Measurements from ENCODE around the gene SRSF4.

The SRSF4 gene

DNA sequence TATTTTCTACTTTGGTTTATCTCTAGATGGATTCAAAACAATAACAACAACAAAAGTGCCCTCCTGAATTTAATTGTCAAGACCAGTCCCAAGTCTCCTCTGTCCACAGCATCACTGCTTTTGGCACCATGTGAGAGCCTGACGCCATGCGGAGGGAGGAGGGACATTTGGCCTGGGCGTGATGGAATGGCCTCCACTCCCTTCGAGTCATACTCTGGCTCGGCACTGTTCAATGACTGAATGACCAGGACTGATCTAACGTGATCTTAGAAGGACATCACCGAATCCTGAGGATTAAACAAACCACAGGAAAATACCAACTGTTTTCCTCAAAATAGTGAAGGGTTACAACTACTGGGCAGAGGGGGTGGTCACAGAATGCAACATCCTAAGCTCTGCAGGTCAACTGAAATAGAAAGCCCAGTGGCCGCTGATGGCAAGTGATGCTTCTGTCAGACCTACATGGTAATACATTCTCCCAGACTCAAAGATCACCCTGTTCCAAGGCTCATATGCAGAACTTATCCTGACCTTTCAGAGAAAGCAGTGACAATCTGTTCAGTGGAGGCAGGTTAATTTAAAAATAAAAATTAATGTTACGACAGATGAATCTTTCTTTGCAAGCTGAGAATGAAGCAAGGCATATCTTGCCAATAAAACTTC lies 19.1 kb downstream of the SRSF4 start:
- TF ChIP-seq GATA2 (IDR thresholded peaks at IDR 0.05; ENCODE audit: low read depth, low read length) (no peak), GATA3 (IDR thresholded peaks at IDR 0.05; ENCODE audit: low read depth, low read length) (no peak)

- TF ChIP-seq GATA2 (IDR thresholded peaks at IDR 0.05; ENCODE audit: low read depth, low read length) = no peak
Observed at GRCh38 chr1:29162025-29162424, 19.7 kb downstream of the SRSF4 start.

DNA sequence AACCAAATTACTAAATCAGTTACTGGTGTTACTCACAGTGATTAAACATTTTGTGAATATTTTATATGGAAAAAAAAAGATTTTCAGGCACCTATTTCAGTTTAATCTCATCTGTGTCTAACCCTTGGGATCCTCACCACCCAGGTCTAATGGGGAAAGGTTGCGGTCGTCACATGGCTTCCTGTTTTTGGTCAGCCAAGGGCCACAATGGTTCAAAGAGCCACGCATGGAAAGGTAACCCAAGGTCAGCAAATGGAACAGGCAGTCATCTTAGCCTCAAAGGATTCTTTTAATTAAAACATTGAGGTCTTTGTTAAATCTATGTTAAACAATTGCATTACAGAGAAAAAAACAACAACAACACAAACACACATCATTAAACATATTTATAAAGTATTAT lies 21.9 kb downstream of the SRSF4 start:
- TF ChIP-seq GATA2 (IDR thresholded peaks at IDR 0.05; ENCODE audit: low read depth, low read length) = no peak
- no peak for TF ChIP-seq GATA3 (IDR thresholded peaks at IDR 0.05; ENCODE audit: low read depth, low read length)

GRCh38 chr1:29157269-29157601 lies 24.5 kb downstream of the SRSF4 start:
- TF ChIP-seq GATA2 (IDR thresholded peaks at IDR 0.05; ENCODE audit: low read depth, low read length) (no peak), GATA3 (IDR thresholded peaks at IDR 0.05; ENCODE audit: low read depth, low read length) (no peak)

GRCh38 chr1:29156543-29157268 lies 25.0 kb downstream of the SRSF4 start:
- TF ChIP-seq GATA3 (IDR thresholded peaks at IDR 0.05; ENCODE audit: low read depth, low read length) (no peak), GATA2 (IDR thresholded peaks at IDR 0.05; ENCODE audit: low read depth, low read length) (no peak)

DNA sequence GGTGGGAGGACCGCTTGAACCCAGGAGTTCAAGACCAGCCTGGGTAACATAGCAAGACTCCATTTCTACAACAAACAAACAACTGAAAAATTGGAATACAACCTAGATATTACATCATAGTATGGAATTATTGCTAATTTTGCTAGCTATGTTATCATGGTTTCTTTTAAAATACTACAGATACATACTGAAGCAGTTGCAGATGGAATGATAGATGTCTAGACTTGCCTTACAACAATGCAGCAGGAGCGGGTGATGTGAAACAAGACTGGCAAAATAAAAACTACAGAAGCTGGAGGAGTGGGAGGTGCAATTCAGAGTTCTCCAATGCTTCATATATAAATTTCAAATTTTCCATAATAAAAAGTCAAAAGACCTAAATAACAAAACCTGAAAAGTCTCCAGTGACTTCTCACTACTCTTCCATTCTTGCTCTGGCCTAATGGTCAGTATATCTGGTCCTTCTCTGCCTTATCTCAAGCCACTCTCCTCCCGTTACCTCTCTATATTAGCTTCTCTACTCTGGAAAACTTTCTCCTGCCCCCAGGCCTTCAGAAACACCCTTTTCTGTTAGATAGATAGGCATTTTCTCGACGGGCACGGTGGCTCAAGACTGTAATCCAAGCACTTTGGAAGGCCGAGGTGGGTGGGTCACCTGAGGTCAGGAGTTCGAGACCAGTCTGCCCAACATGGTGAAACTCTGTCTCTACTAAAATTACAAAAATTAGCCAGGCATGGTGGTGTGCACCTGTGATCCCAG lies 29.5 kb downstream of the SRSF4 start:
- TF ChIP-seq GATA3 (IDR thresholded peaks at IDR 0.05; ENCODE audit: low read depth, low read length) (no peak), GATA2 (IDR thresholded peaks at IDR 0.05; ENCODE audit: low read depth, low read length) (no peak)

- TF ChIP-seq GATA2 (IDR thresholded peaks at IDR 0.05; ENCODE audit: low read depth, low read length) (no peak), GATA3 (IDR thresholded peaks at IDR 0.05; ENCODE audit: low read depth, low read length) (no peak)
Observed at GRCh38 chr1:29148656-29149491, 32.8 kb downstream of the SRSF4 start.

DNA sequence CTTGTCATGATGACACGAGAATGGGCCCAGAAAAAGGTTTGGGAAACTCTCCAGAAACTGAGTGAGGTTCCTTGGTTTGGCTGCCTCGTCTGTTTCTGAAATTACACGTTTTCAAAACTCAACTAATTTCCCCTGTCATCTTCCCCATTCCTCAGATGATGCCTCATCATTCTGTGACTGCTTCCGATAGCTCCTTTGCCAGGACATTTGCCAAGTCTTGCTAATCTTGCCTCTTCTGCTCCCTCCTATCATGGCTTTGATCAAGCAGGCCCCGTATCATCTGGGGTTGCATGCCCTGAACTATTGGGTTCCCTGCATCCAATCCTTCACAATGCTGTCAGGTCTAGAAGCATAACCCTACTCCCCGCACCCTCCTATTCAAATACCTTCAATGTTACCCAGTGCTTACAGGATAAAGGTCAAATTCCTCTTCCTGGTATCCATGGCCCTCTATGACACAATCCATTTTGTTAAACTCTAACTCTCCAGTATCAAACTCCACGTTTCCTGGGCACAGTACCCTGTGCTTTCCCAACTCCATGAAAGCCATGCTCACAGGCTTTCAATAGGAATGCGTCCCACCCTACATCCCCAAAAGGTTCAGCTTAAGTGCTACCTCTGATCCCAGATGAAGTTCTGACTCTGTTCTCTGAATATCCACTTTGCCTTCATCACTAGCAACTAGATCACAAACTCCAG lies 35.8 kb downstream of the SRSF4 start:
- TF ChIP-seq GATA2 (IDR thresholded peaks at IDR 0.05; ENCODE audit: low read depth, low read length) (no peak), GATA3 (IDR thresholded peaks at IDR 0.05; ENCODE audit: low read depth, low read length) (no peak)

GRCh38 chr1:29144178-29144577 lies 37.5 kb downstream of the SRSF4 start:
- TF ChIP-seq GATA3 (IDR thresholded peaks at IDR 0.05; ENCODE audit: low read depth, low read length) = no peak
- TF ChIP-seq GATA2 (IDR thresholded peaks at IDR 0.05; ENCODE audit: low read depth, low read length) = no peak

GRCh38 chr1:29142714-29143113 lies 39.0 kb downstream of the SRSF4 start:
- TF ChIP-seq GATA2 (IDR thresholded peaks at IDR 0.05; ENCODE audit: low read depth, low read length) = no peak
- TF ChIP-seq GATA3 (IDR thresholded peaks at IDR 0.05; ENCODE audit: low read depth, low read length) = no peak

GRCh38 chr1:29136391-29136915 lies 45.2 kb downstream of the SRSF4 start:
- no peak for TF ChIP-seq GATA2 (IDR thresholded peaks at IDR 0.05; ENCODE audit: low read depth, low read length)
- no peak for TF ChIP-seq GATA3 (IDR thresholded peaks at IDR 0.05; ENCODE audit: low read depth, low read length)

- TF ChIP-seq GATA3 (IDR thresholded peaks at IDR 0.05; ENCODE audit: low read depth, low read length) = no peak
- no peak for TF ChIP-seq GATA2 (IDR thresholded peaks at IDR 0.05; ENCODE audit: low read depth, low read length)
Observed at GRCh38 chr1:29134695-29135028, 47.0 kb downstream of the SRSF4 start.
